Central memory CD8-positive, alpha-beta T cell (primary cell): ENCODE data around the gene NPHS1.
"Not testable (repeated sequence)": the region's sequence is repeated elsewhere in the genome, so short reads cannot be mapped to it uniquely, and the experiment has no call there.

ENCODE experiments used
- ATAC-seq: fragments of 150-1000 bp; cut with Tn5 transposase; replicated peaks from 2 replicates; pipeline ENCODE4 v1.10.0; 2022; ENCODE audit warnings: mild to moderate bottlenecking, moderate FRiP score, moderate number of reproducible peaks; ENCODE audit not compliant: poor library complexity, severe bottlenecking; ENCODE audit errors: extremely low read depth
- DNase-seq, 2 donors: peaks; one replicate each; pipeline ENCODE4 v3.0.0; 2021; ENCODE audit warnings: low spot score in 2 of 2
- H3K27ac Mint-ChIP-seq: one replicate; pipeline ENCODE4 v1.8.0; 2022; ENCODE audit warnings: low read depth, mild to moderate bottlenecking, moderate library complexity, mixed read lengths
- H3K27me3 Mint-ChIP-seq: one replicate; pipeline ENCODE4 v1.8.0; 2022; ENCODE audit warnings: mixed read lengths
- H3K36me3 Mint-ChIP-seq: one replicate; pipeline ENCODE4 v1.8.0; 2022; ENCODE audit warnings: mild to moderate bottlenecking, moderate library complexity, mixed read lengths; ENCODE audit not compliant: insufficient read depth
- H3K4me1 Mint-ChIP-seq: one replicate; pipeline ENCODE4 v1.8.0; 2022; ENCODE audit warnings: mixed read lengths
- H3K4me3 Mint-ChIP-seq: one replicate; pipeline ENCODE4 v1.8.0; 2022; ENCODE audit warnings: mild to moderate bottlenecking, moderate library complexity, mixed read lengths
- H3K9me3 Mint-ChIP-seq: one replicate; pipeline ENCODE4 v1.8.0; 2022; ENCODE audit warnings: mixed read lengths

Gene NPHS1

GRCh38 chr19:35813043-35813890 is 39.0 kb downstream of the NPHS1 start:
- Mint-ChIP-seq H3K27me3 (peaks cover 44% of the 10 kb centered on the region), H3K27ac (no peak overlapping the region), H3K36me3 (peaks cover 2% of the 10 kb centered on the region), H3K4me3 (no peak overlapping the region), H3K9me3 (no peaks in the 10 kb centered on the region), H3K4me1 (no peaks in the 10 kb centered on the region)
- no peak for DNase-seq
- no peak for ATAC-seq

GRCh38 chr19:35812220-35813042 is 39.9 kb downstream of the NPHS1 start, which contains the start of gene PRODH2:
PRODH2 (minus strand) TSS chr19:35812845; CDS start chr19:35812805, 40 bp downstream.
- Mint-ChIP-seq H3K9me3 (no peaks in the 10 kb centered on the region), H3K27ac (no peak within 1 kb of the TSS), H3K36me3 (peaks cover 1% of the 10 kb centered on the region), H3K4me3 (no peak within 1 kb of the TSS), H3K4me1 (no peaks in the 10 kb centered on the region), H3K27me3 (peaks cover 39% of the 10 kb centered on the region)
- ATAC-seq: no peak
- no peak for DNase-seq

GRCh38 chr19:35811317-35812219 is 40.7 kb downstream of the NPHS1 start:
- H3K4me3 Mint-ChIP-seq: no peak overlapping the region
- no peak for ATAC-seq
- H3K4me1 Mint-ChIP-seq: no peaks in the 10 kb centered on the region
- no peaks in the 10 kb centered on the region for H3K36me3 Mint-ChIP-seq
- peaks cover 35% of the 10 kb centered on the region for H3K27me3 Mint-ChIP-seq
- no peak for DNase-seq
- H3K9me3 Mint-ChIP-seq: no peaks in the 10 kb centered on the region
- H3K27ac Mint-ChIP-seq: no peak overlapping the region

GRCh38 chr19:35807633-35808032 is 44.7 kb downstream of the NPHS1 start:
- H3K9me3 Mint-ChIP-seq: no peaks in the 10 kb centered on the region
- H3K4me3 Mint-ChIP-seq: no peak overlapping the region
- DNase-seq (no peak), ATAC-seq (no peak)
- peaks cover 12% of the 10 kb centered on the region for H3K27me3 Mint-ChIP-seq
- H3K4me1 Mint-ChIP-seq: peaks cover 11% of the 10 kb centered on the region
- H3K36me3 Mint-ChIP-seq: no peaks in the 10 kb centered on the region
- H3K27ac Mint-ChIP-seq: no peak overlapping the region

- no peaks in the 10 kb centered on the region for H3K36me3 Mint-ChIP-seq
- no peak overlapping the region for H3K27ac Mint-ChIP-seq
- no peaks in the 10 kb centered on the region for H3K9me3 Mint-ChIP-seq
- H3K4me3 Mint-ChIP-seq: no peak overlapping the region
- H3K27me3 Mint-ChIP-seq: peaks cover 2% of the 10 kb centered on the region
- H3K4me1 Mint-ChIP-seq: peaks cover 11% of the 10 kb centered on the region
- DNase-seq (no peak), ATAC-seq (no peak)
Observed at GRCh38 chr19:35806597-35806996, 45.7 kb downstream of the NPHS1 start.

- Mint-ChIP-seq H3K4me1 (peaks cover 11% of the 10 kb centered on the region), H3K27ac (no peak overlapping the region), H3K9me3 (no peaks in the 10 kb centered on the region), H3K27me3 (no peaks in the 10 kb centered on the region), H3K4me3 (no peak overlapping the region), H3K36me3 (no peaks in the 10 kb centered on the region)
- no peak for DNase-seq
- no peak for ATAC-seq
Observed at GRCh38 chr19:35805526-35806102, 46.7 kb downstream of the NPHS1 start.

- ATAC-seq (no peak), DNase-seq (no peak)
- H3K9me3 Mint-ChIP-seq: no peaks in the 10 kb centered on the region
- peaks cover 16% of the 10 kb centered on the region for H3K4me1 Mint-ChIP-seq
- peaks cover 9% of the 10 kb centered on the region for H3K27me3 Mint-ChIP-seq
- no peak overlapping the region for H3K27ac Mint-ChIP-seq
- no peaks in the 10 kb centered on the region for H3K36me3 Mint-ChIP-seq
- H3K4me3 Mint-ChIP-seq: no peak overlapping the region
Observed at GRCh38 chr19:35801828-35802227, 50.5 kb downstream of the NPHS1 start.

- DNase-seq (no peak), ATAC-seq (no peak)
- no peak overlapping the region for H3K4me3 Mint-ChIP-seq
- no peak overlapping the region for H3K27ac Mint-ChIP-seq
- H3K27me3 Mint-ChIP-seq: peaks cover 37% of the 10 kb centered on the region
- no peaks in the 10 kb centered on the region for H3K36me3 Mint-ChIP-seq
- peaks cover 8% of the 10 kb centered on the region for H3K4me1 Mint-ChIP-seq
- no peaks in the 10 kb centered on the region for H3K9me3 Mint-ChIP-seq
Observed at GRCh38 chr19:35797663-35798062, 54.6 kb downstream of the NPHS1 start.

GRCh38 chr19:35796645-35797542 is 55.4 kb downstream of the NPHS1 start:
- Mint-ChIP-seq H3K4me3 (no peak overlapping the region), H3K9me3 (no peaks in the 10 kb centered on the region), H3K36me3 (no peaks in the 10 kb centered on the region), H3K4me1 (peaks cover 8% of the 10 kb centered on the region), H3K27ac (no peak overlapping the region), H3K27me3 (peaks cover 43% of the 10 kb centered on the region)
- no peak for ATAC-seq
- no peak for DNase-seq

- ATAC-seq, H3K9me3 Mint-ChIP-seq, H3K4me3 Mint-ChIP-seq, H3K36me3 Mint-ChIP-seq, DNase-seq, H3K4me1 Mint-ChIP-seq, H3K27ac Mint-ChIP-seq: not testable (repeated sequence)
- peaks cover 43% of the 10 kb centered on the region for H3K27me3 Mint-ChIP-seq
Observed at GRCh38 chr19:35795564-35795963, 56.7 kb downstream of the NPHS1 start.

GRCh38 chr19:35793381-35794165 is 58.7 kb downstream of the NPHS1 start:
- Mint-ChIP-seq H3K27ac (no peak overlapping the region), H3K9me3 (no peaks in the 10 kb centered on the region), H3K4me3 (no peak overlapping the region), H3K4me1 (peaks cover 8% of the 10 kb centered on the region), H3K36me3 (no peaks in the 10 kb centered on the region), H3K27me3 (peaks cover 43% of the 10 kb centered on the region)
- ATAC-seq: no peak
- no peak for DNase-seq
